GM12874 (cell line): ENCODE results near the gene MINDY4.

Experiments used
- CTCF ChIP-seq: IDR thresholded peaks from 2 replicates; pipeline ENCODE4 v1.5.1; 2011; ENCODE audit warnings: low read depth, mild to moderate bottlenecking, control low read depth, low read length, moderate library complexity; ENCODE audit not compliant: insufficient read depth

Gene MINDY4

GRCh38 chr7:30799976-30800661 is 28.9 kb downstream of the MINDY4 start:
- no peak for TF ChIP-seq CTCF

- peak; percentile 57 for TF ChIP-seq CTCF
These were observed 29.6 kb downstream of the MINDY4 start for GRCh38 chr7:30800785-30801252.

GRCh38 chr7:30802812-30803211 is 31.6 kb downstream of the MINDY4 start:
- no peak for TF ChIP-seq CTCF

GRCh38 chr7:30804078-30804661 is 33.0 kb downstream of the MINDY4 start:
- TF ChIP-seq CTCF, result no peak

- TF ChIP-seq CTCF, result no peak
These were observed 34.0 kb downstream of the MINDY4 start for GRCh38 chr7:30805081-30805691.

GRCh38 chr7:30805931-30806330 is 34.7 kb downstream of the MINDY4 start:
- TF ChIP-seq CTCF, result no peak

- no peak for TF ChIP-seq CTCF
These were observed 39.8 kb downstream of the MINDY4 start for GRCh38 chr7:30810986-30811385.
